ENCODE data around the gene FAM24A.

Gene FAM24A

GRCh38 chr10:122931088-122931906, 20.9 kb downstream of the FAM24A start:
- no peak for DNase-seq (ENCODE audit: low spot score)

- no peak for DNase-seq (ENCODE audit: low spot score)
These were observed 28.9 kb downstream of the FAM24A start for GRCh38 chr10:122939133-122939855.

GRCh38 chr10:122939856-122940543, 29.6 kb downstream of the FAM24A start:
- no peak for DNase-seq (ENCODE audit: low spot score)

- DNase-seq (ENCODE audit: low spot score): no peak
These were observed 38.9 kb downstream of the FAM24A start for GRCh38 chr10:122949296-122949695.

- peak; percentile 97 for DNase-seq (ENCODE audit: low spot score)
These were observed 43.7 kb downstream of the FAM24A start, which contains the start of gene C10orf88 for GRCh38 chr10:122953902-122954730. Gene C10orf88, minus strand, starts transcription at chr10:122954227. Its CDS starts 49 bp downstream, at chr10:122954178.

GRCh38 chr10:122954731-122955050, 44.3 kb downstream of the FAM24A start:
- DNase-seq (ENCODE audit: low spot score): no peak

GRCh38 chr10:122955892-122956291, 45.5 kb downstream of the FAM24A start:
- DNase-seq (ENCODE audit: low spot score): no peak

GRCh38 chr10:122957474-122957873, 47.1 kb downstream of the FAM24A start:
- DNase-seq (ENCODE audit: low spot score): no peak

- DNase-seq (ENCODE audit: low spot score): no peak
These were observed 52.0 kb downstream of the FAM24A start for GRCh38 chr10:122962405-122962804.
